ENCODE results near the gene IL1RN.

The IL1RN gene

DNA sequence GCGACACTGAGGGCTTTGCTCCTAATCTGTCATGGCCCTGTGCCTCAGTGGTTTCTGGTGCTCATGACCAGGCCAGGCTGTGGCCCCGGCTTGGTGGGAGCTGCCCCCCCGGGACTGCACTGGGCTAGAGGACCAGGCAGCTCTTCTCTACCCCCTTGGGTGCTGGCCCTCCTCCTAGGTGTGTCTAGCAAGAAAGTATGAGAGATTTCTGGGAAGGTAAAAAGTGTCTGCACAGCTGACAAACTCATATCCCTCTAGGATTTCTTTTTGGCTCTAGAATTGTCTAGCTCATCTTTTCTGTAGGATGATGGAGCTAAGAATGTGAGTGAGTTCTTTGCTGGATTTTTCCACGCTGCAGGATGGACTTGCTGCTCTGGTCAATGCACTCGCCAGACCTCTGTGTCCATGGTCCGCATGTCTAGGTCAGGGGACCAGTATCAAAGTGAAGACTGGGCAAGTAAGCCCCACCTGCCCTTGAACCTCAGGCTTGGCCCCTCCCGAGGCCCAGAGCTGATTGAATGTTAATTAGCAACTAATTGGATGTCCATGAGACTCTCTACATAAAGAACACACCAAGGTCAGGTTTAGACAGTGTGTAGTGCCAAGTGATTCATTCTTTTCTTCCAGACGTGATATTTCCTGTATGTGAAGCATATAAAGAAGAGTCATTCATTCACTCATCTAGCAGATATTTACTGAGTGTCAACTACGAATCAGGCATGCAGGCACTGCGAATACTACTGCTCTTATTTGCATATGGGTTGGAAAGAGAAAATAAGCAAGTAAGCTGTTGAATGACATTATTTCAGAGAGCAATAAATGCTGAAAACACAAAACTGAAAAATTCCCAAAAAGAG lies 30.7 kb downstream of the IL1RN start:
- DNase-seq = peak; percentile 46

DNA sequence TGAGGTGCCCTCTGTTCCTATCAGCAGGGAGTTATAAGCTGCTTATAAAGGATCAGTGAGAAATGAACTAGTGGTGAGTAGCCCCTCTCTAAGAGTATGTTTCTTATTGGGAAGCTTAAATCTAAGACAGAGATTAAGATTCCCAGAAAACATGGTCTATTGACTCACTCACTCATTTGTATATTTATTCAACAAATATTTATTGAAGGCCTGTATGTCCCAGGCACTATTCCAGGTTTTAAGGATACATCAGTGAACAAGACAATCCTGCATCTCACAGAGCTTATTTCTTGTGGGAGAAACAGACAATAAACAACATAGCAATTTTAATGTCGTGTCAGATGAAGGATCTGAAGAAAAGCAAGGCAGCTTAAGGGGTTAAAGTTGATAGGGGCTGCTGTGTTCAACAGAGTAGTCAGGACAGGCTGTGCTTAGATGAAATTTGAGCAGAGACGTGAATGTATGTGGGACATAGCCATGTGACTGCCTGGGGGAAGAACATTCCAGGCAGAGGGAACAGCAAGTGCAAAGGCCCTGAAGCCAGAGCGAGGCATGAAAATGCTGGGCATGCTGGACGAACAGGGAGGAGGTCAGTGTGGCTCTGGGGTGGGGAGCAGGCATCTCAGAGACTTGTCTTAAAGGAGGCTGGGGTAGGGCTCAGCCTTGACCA lies 31.6 kb downstream of the IL1RN start:
- DNase-seq = no peak

GRCh38 chr2:113160248-113160647 lies 32.9 kb downstream of the IL1RN start:
- DNase-seq = no peak

DNA sequence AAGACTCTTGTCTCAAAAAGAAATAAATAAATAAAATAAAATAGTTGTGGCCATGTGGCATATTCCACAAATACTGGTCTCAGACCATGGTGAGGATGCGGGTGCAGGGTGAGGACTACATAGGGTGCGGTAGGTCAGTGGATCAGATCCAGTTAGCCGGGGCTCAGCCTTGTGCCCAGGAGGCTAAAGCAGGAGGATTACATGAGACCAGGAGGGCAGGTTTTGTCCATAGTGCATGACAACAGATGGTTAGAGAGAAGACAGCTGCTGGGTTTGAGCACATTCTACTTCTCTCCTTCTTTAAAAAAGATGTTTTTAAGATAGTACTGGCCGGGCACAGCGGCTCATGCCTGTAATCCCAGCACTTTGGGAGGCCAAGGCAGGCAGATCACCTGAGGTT lies 33.6 kb downstream of the IL1RN start:
- DNase-seq = no peak

DNA sequence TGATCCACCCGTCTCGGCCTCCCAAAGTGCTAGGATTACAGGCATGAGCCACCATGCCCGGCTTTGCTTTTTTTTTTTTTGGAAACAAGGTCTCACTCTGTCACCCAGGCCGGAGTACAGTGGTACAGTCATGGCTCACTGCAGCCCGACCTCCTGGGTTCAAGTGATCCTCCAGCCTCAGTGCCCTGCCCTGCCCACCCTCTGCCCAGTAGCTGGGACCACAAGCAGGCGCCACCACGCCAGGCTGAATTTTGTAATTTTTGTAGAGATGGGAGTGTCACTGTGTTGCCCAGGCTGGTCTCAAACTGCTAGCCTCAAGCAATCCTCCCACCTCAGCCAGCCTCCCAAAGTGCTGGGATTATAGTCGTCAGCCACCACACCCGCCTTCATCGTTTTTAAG lies 34.8 kb downstream of the IL1RN start:
- DNase-seq = no peak

DNA sequence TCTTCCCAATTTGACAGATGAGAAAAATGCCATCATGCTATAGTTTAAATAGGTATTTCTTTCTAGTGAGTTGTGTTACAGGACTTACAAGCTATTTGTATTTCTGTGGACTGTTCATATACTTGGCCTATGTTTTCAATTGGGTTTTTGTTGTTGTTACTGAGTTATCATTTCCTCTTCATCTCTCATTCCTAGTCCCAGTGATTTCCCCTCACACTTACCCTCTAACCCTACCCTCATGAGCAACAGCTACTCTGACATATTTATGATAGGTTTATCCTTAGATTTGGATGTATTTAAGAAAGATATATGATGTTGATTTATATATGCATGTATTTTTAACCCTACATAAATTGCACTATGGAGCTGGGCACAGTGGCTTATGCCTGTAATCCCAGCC lies 35.5 kb downstream of the IL1RN start:
- no peak for DNase-seq

GRCh38 chr2:113164215-113164929 lies 37.0 kb downstream of the IL1RN start:
- DNase-seq = no peak

- no peak for DNase-seq
Observed at GRCh38 chr2:113164930-113165585, 37.7 kb downstream of the IL1RN start.

GRCh38 chr2:113166187-113166645 lies 38.8 kb downstream of the IL1RN start:
- DNase-seq = no peak

- DNase-seq = peak; percentile 51
Observed at GRCh38 chr2:113167115-113167932, 39.9 kb downstream of the IL1RN start.

DNA sequence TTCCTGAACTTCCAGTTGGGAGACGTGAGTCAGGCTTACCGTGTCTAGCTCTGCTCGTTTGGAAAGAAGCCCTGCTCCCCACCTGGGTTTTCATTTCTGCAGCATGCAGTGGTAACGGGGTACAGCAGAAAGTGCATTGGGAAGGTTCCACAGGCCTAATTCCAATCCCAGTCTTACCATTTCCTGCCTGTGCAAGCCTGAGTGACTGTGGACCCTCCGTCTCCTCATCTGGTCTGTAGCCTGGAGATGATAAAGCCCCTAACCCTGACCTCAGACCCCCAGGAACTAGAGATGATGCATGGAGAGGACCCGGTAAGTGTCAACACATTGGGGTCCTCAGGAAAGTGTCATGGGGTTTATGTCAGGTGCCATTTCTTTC lies 40.6 kb downstream of the IL1RN start:
- no peak for DNase-seq

- peak; percentile 65 for DNase-seq
Observed at GRCh38 chr2:113169002-113169530, 41.7 kb downstream of the IL1RN start.

- no peak for DNase-seq
Observed at GRCh38 chr2:113169586-113169985, 42.2 kb downstream of the IL1RN start.

DNA sequence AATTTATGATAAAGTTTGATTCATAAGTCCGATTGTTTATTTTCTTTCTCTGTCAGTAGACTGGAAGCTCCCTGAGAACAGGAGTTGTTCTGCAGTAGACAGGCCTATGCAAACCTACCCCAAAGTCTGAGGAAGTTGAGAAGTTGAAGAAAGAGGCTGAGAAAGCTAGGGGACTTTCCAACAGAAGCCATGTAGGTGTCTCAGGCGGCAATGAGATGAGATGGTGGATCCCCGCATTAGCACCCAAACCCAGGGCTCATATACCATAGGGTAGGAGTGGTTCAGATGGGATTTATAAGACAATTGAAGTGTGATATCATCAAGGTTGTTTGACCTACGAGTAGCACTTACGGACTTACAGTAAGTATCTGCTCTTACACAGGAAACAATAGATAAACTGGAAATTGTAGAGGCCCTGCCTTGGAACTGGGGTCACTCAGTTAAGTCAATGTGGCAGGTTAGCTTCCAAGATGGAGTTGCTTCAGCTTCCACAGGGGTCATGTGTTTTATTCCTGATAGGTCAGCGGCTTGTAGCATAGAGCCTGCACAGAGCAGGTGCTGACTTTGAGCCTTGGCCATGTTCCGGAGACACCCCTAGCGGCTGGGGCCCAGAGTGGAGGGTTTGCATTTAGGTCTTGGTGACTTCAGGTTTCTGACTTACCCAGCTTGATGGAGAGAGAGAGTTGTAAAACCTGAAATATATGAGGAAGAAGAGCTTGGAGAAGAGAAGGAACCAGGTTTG lies 44.1 kb downstream of the IL1RN start:
- DNase-seq = no peak

DNA sequence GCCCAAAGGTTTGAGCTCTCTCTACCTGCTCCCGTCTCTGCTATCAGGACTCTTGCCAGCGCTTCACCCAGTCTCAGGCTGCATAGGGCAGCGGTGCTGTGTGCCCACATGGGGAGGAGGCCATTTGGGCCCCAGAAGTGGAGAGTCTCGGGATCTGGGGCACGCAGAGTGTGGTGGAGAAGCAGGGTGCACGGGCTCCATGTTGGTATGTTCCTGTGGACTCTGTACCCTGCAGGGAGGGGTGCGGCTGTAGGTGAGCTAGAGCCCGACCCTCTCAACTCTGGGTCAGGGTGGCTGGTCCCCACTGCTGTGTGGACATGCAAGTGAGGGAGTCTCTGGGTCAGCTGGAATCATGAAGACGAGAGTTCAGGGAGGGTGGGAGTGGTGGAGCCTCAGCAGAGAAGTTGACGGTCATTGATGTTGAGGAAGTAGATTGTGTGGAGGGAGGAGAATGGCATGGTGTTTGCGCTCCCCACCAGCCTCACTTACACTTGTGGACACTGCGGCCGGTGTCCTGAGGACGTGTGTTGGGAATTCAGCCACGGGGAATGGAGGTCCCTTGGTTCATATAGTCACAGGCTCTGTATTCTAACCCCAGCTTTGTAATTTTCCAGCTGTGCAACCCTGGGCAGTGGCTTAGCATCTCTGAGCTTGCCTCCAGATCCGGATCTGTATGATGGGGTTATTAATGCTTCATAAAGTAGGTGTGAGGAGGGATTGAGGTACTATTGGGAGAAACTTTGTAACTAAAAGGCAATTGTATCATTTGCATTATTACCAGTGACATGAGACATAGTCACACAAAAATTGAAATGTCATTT lies 45.5 kb downstream of the IL1RN start:
- DNase-seq = no peak

- DNase-seq = peak; percentile 86
Observed at GRCh38 chr2:113173542-113174375, 46.4 kb downstream of the IL1RN start, which contains the start of gene PSD4. Gene PSD4 (plus strand): TSS chr2:113173971. CDS start chr2:113182457, 8,486 bp downstream.

GRCh38 chr2:113174376-113174750 lies 47.0 kb downstream of the IL1RN start:
- DNase-seq = no peak

DNA sequence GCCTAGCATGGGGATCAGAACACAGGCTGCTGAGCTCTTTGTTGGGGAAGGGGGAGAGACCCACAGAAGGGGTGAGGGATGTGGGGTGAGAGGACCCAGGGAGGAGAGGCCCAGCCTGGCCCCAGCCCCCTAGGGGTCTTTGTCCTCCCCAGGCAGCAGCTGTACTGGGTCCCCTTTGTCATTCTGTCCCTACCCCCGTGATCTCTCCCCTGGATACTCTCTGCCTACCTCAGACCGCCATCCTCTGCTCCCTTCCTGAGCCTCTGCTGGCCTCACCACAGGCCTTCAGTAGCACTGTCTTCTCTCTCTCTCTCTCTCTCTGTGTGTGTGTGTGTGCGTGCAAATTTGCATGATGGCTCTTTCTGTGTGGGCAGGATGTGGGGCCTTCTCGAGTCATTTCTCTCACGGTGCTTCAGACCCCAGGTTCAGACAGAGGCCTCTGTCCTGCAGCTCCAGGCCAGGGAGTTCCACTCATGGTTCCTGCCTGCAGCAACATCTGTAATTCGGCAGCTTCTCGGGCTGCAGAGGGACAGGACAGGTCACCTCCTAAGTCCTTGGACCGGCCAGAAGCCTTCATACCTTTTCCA lies 47.7 kb downstream of the IL1RN start:
- DNase-seq = peak; percentile 82

All from CD4-positive, alpha-beta T cell treated with Interleukin-4 for 4 hours (primary cell).